Neutrophil (primary cell): ENCODE measurements around the gene DYRK1A.

Experiments used
- H3K27ac ChIP-seq: fragments of 200-600 bp; sonication (generic); 2 replicates; pipeline ENCODE4 v1.5.1; 2016; ENCODE audit warnings: mild to moderate bottlenecking, moderate library complexity
- H3K27me3 ChIP-seq: fragments of 200-600 bp; sonication (generic); 2 replicates; pipeline ENCODE4 v1.6.0; 2016; ENCODE audit warnings: mild to moderate bottlenecking
- H3K36me3 ChIP-seq: fragments of 200-600 bp; sonication (generic); 2 replicates; pipeline ENCODE4 v1.5.1; 2017
- H3K4me1 ChIP-seq, 2 experiments: fragments of 200-600 bp in 1 of 2; sonication (generic) in 1 of 2; 1 replicate in 1 of 2; 2 replicates in 1 of 2; pipeline versions ENCODE4 v1.5.1 to v1.6.1; 2013 to 2016; ENCODE audit warnings: low read depth in 1 of 2, low read length in 1 of 2, mild to moderate bottlenecking in 1 of 2, moderate library complexity in 1 of 2; ENCODE audit not compliant: control insufficient read depth in 1 of 2, insufficient read depth in 1 of 2
- H3K4me3 ChIP-seq, 2 experiments: fragments of 200-600 bp in 1 of 2; sonication (generic) in 1 of 2; 1 replicate in 1 of 2; 2 replicates in 1 of 2; pipeline ENCODE4 v1.5.1; 2013 to 2016; ENCODE audit warnings: low read depth in 1 of 2, low read length in 1 of 2, mild to moderate bottlenecking in 1 of 2, moderate library complexity in 1 of 2
- H3K9me3 ChIP-seq: fragments of 200-600 bp; sonication (generic); 2 replicates; pipeline ENCODE4 v1.5.1; 2016
- CTCF ChIP-seq: fragments of 200-600 bp; sonication (generic); IDR thresholded peaks from 2 replicates; pipeline ENCODE4 v1.5.1; 2016; ENCODE audit warnings: antibody characterized with exemption

Gene DYRK1A

GRCh38 chr21:37557261-37557950 is 190.8 kb downstream of the DYRK1A start:
- no peak for TF ChIP-seq CTCF
- Histone ChIP-seq H3K4me1 (no peaks in the 10 kb centered on the region), H3K9me3 (no peaks in the 10 kb centered on the region), H3K27me3 (no peaks in the 10 kb centered on the region), H3K27ac (no peak overlapping the region), H3K36me3 (no peaks in the 10 kb centered on the region), H3K4me3 (no peak overlapping the region)

GRCh38 chr21:37558676-37559211 is 192.2 kb downstream of the DYRK1A start:
- H3K36me3 ChIP-seq = no peaks in the 10 kb centered on the region
- H3K9me3 ChIP-seq = no peaks in the 10 kb centered on the region
- no peak overlapping the region for H3K27ac ChIP-seq
- H3K4me1 ChIP-seq = peaks cover 5 to 6% of the 10 kb centered on the region in 2 experiments
- H3K27me3 ChIP-seq = no peaks in the 10 kb centered on the region
- no peak for TF ChIP-seq CTCF
- no peak overlapping the region for H3K4me3 ChIP-seq

- no peak for TF ChIP-seq CTCF
These were observed 193.8 kb downstream of the DYRK1A start for GRCh38 chr21:37560385-37560784.

GRCh38 chr21:37561506-37561905 is 194.9 kb downstream of the DYRK1A start:
- Histone ChIP-seq H3K4me1 (peaks cover 15 to 16% of the 10 kb centered on the region in 2 experiments), H3K36me3 (no peaks in the 10 kb centered on the region), H3K27ac (no peak overlapping the region), H3K4me3 (no peak overlapping the region), H3K27me3 (no peaks in the 10 kb centered on the region), H3K9me3 (no peaks in the 10 kb centered on the region)
- TF ChIP-seq CTCF = no peak

More at GRCh38 chr21:37560385-37560784, 193.8 kb downstream of the DYRK1A start:
- no peaks in the 10 kb centered on the region for H3K9me3 ChIP-seq
- H3K27ac ChIP-seq = no peak overlapping the region
- H3K27me3 ChIP-seq = no peaks in the 10 kb centered on the region
- no peak overlapping the region for H3K4me3 ChIP-seq
- H3K4me1 ChIP-seq = peaks cover 15 to 16% of the 10 kb centered on the region in 2 experiments
- no peaks in the 10 kb centered on the region for H3K36me3 ChIP-seq

GRCh38 chr21:37561941-37562919 is 195.7 kb downstream of the DYRK1A start:
- Histone ChIP-seq H3K9me3 (no peaks in the 10 kb centered on the region), H3K4me1 (peaks cover 15 to 16% of the 10 kb centered on the region in 2 experiments), H3K27ac (no peak overlapping the region), H3K27me3 (no peaks in the 10 kb centered on the region), H3K36me3 (no peaks in the 10 kb centered on the region), H3K4me3 (no peak overlapping the region)
- no peak for TF ChIP-seq CTCF
